GM19025 (cell line): ENCODE measurements around the gene GPSM1.
"Not testable (repeated sequence)": the region's sequence is repeated elsewhere in the genome, so short reads cannot be mapped to it uniquely, and the experiment has no call there.

Experiments used
- ATAC-seq: cut with Tn5 transposase; IDR thresholded peaks from one replicate; pipeline ENCODE4 v1.9.1; 2021; ENCODE audit warnings: mild to moderate bottlenecking, low read depth, moderate library complexity; ENCODE audit not compliant: unreplicated experiment

The GPSM1 gene

DNA sequence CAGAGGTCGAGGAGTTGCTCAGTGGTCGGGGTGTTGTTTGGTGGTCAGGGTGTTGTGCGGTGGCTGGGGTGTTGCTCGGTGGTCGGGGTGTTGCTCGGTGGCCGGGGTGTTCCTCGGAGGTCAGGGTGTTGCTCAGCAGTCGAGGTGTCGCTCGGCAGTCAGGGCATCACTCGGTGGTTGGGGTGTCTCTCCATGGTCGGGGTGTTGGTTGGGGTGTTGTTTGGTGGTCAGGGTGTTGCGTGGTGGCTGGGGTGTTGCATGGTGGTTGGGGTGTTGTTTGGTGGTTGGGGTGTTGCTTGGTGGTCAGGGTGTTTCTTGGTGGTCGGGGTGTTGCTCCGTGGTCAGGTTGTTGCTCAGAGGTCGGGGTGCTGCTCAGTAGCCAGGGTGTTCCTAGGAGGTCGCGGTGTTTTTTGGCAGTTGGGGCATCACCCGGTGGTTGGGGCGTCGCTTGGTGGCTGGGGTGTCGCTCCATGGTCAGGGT lies 11.0 kb upstream of the GPSM1 start:
- ATAC-seq: no peak

DNA sequence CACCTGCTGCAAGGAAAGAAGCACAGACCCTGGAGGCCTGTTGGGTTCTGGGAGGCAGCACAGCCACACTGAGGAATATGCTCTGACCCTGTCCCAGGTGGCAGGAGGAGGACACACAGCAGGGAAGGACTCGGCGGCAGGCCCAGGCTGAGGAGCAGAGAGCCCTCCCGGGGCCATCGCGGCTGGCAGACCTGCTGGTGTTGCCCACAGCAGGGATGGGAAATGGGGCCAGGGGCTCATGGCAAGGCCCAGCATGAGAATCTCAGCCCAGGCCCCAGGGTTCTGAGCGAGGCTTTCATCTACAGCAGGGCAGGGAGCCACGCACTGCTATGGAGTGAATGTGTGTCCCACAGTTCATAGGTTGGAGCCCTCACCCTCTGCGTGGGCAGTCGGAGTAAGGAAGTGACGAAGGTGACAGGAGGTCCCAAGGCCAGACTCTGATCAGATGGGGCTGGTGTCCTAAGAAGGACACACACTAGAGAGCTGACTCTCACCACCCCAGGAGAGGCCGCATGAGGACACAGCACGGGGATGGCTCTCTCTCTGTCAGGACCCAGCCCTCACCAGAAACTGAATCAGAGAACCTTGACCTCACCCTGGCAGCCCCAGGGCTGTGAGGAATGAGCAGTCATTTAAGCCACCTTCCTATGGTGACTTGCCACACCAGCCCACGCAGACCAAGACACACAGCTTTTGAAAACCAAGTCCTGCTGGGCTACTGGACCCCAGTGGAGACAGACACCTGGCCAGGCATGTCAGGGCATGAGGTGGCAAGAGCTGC lies 10.3 kb upstream of the GPSM1 start:
- ATAC-seq: no peak

DNA sequence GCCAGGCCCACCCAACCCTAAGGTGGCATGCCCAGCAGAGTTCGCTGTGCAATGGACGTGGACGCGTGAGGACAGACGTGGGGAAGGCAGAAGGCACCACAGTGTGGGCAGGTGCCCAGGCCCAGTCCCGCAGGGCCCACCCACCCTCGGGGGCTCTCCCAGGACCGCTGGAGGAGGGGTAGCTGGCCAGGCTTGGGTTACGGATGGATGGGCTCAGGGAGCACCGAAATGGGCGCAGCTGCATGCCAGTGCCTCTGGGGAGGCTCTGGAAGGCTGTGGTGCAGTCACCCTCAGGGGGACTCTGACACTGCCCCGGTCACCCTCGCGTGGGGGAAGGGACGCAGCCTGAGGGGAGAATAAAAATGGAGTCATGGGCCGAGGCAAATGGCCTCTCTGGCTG lies 9.6 kb upstream of the GPSM1 start:
- no peak for ATAC-seq

DNA sequence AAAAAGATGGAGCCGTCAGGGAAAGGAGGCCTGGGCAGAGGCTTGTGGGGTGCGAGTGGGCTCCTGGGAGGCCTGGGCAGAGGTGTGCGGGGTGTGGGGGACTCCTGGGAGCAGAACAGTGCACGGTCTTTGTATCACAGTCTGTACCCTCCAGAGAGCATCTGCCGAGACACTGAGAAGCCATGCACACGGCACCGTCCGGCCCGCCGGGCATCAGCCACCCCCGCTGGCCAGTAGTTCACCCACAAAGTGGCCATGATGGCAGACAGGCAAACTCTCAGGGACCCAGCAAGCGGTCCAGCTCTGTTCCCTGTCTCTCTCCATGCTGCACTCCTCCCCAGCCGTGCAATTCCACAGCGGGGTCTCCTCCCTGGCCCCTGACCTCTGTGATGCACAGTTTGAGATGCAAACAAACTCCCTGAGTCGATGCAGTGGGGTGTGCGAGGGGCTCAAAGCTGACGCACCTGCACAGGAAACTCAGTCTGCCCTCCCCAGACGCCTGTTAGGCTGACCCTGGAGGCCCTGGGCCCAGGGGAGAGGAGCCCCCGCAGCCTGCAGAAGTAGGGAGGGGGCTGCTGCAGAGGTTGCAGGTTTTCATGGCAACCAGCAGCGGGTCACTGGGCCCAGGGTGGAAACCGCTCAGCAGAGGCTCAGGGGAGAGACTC lies 9.1 kb upstream of the GPSM1 start:
- ATAC-seq: no peak

DNA sequence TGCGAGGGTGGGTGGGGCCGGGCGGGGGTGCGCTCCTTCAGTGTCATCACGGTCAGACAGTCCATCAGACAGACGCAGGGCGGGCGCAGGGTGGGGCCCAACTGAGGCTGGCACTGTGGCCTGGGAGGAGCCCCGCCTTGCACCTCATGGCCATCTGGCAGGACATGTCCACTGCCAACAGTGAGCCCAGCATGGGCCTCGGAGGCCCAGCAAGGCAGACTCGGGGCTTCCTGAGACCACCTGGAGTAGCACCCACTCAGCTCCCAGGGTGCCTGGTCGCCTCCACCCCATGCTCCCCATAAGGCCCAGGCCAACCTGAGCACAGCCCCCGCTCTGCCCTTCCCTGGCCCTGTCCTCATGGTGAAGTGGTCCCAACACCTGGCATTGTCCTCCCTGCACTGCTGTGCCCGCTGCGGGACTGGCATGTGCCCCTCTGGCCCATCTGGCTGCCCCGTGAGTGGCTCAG lies 8.5 kb upstream of the GPSM1 start:
- ATAC-seq: no peak

DNA sequence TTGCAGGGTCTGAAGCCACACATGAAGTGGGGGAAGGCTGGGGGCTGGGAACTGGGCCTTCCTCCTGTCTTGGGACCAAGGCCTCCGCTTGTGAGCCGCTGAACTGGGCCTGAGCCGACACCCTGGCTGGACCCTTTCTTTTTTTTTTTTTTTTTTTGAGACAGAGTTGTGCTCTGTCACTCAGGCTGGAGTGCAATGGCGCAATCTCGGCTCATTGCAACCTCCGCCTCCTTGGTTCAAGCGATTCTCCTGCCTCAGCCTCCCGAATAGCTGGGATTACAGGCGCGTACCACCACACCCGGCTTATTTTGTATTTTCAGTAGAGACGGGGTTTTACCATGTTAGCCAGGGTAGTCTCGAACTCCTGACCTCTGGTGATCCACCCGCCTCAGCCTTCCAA lies 8.1 kb upstream of the GPSM1 start:
- not testable (repeated sequence) for ATAC-seq

DNA sequence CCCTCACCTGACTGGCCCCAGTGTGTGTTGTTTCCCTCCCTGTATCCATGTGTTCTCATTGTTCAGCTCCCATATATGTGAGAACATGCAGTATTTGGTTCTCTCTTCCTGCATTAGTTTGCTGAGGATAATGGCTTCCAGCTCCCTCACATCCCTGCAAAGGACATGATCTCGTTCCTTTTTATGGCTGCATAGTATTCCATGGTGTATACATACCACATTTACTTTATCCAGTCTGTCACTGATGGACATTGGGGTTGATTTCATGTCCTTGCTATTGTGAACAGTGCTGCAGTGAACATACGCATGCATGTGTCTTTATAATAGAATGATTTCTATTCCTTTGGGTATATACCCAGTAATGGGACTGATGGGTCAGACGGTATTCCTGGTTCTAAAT lies 7.4 kb upstream of the GPSM1 start:
- not testable (repeated sequence) for ATAC-seq

DNA sequence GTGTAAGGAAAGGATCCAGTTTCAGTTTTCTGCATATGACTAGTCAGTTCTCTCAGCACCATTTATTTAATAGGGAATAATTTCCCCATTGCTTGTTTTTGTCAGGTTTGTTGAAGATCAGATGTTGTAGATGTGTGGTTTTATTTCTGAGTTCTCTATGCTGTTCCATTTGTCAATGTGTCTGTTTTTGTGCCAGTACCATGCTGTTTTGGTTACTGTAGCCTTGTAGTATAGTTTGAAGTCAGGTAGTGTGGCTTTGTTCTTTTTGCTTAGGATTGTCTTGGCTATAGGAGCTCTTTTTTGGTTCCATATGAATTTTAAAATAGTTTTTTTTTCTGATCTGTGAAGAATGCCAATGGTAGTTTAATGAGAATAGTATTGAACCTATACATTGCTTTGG lies 6.4 kb upstream of the GPSM1 start:
- not testable (repeated sequence) for ATAC-seq

DNA sequence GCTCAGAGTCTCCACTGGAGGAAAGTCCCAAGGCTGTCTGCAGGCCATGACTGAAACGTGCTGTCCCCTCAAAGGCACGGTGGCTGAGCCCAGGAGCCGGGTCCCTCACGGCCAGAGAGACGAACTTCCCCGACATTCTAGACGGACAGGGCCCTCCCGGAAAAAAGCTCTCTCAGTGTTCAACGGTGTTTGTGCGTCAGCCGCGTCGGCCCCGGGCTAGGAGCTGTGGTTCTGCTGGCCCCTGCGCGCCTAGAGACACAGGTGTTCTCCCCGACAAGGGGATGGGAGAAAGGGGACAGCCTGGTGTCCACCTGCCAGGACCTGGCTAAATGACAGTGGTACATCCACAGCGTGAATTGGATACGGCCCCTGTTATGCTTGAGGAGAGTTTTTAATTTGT lies 5.8 kb upstream of the GPSM1 start:
- ATAC-seq: no peak

DNA sequence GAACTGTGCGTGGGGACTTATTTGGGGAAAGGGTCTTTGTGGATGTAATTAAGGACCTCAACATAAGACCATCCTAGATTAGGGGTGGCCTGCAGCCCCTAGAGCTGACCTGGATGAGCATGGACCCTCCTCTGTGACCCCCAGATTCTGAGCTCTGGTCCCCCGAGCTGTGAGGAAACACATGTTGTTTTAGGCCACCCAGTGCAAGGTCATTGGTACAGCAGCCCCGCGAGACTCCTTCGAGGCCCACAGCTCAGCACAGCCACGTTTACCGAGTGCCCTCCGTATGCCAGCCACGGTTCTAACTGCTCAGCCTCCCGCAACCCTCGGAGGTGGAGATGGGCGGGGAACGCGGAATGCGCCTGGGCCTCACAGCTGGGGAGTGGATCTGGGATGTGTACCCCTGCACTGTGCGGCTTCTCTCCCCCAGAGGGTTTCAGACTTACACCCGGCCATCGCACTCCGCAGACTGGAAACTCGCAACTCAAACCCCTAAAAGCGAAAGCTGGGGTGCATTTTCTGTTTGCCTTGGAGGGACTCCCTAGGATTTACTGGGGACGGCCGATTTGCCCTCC lies 4.5 kb upstream of the GPSM1 start:
- no peak for ATAC-seq

DNA sequence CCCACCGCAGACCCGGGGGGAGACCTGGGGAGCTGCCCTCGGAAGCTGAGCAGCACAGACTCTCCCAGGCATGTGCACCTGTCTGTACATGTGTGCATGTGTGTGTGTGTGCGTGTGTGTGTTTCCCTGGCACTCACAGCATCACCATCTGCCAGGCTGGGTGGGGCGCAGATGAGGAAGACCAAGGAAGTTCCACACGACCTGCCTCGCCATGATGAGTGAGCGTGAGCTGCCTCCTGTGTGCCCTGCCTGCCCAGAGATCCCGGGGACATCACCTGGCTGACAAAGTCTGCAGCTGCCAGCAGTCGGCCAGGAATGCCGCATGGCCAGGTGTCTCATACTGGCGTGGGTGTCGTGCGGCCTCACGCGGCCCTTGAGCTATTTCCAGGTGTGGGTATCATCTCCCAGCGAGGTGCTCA lies 4.0 kb upstream of the GPSM1 start:
- no peak for ATAC-seq

DNA sequence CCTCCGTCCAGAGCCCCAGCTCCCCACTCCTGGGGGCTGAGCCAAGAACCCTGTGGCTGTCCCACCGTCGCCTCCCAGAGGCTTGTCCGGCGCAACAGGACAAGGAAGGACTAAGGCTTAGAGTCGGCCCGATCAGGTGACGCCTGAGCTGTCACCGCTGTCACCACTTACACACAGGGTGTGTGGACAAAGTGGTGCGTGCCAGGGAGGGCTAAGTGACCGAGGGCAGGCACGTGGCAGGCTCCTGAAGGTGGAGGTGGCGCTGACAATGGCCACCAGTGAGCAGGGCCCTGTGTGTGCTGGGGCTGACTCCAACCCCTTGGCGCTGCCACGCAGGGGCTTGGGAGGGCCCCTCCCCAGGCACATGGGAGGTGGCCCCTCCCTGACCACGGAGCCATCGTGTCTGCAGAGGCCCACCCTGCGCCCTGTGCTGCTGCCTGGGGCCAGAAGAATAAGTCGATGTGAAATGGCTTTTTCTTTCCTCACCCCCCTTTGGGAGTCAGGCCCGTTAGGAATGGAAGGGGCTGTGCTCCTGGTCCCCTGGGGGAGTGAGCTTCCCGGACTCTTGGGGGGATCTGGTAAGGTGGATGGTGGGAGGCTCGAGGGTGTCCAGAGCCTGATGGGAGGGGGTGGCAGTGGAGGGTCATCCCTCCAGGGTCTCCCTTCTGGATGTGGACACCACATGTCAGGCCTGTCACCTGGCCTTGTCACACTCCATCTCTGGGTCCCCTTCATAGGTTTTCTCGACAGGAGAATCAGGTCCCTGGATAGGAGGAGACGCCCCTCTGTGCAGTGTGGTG lies 2.6 kb upstream of the GPSM1 start:
- ATAC-seq: no peak

DNA sequence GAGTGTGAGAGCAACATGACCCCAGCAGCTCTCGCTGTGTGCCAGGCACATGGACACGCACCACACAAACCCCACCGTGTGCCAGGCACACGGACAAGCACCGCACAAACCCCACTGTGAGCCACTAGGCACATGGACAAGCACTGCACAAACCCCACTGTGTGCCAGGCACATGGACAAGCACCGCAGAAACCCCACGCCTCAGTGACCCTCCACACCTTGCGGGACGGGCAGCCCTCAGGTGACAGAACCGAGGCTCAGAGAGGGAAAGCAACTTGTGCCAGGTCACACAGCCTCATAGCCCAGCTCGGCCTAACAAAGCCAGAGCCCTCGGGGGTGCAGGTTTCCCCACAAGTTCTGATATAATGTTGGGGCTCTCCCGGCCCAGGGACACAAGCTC lies 2.0 kb upstream of the GPSM1 start:
- no peak for ATAC-seq

DNA sequence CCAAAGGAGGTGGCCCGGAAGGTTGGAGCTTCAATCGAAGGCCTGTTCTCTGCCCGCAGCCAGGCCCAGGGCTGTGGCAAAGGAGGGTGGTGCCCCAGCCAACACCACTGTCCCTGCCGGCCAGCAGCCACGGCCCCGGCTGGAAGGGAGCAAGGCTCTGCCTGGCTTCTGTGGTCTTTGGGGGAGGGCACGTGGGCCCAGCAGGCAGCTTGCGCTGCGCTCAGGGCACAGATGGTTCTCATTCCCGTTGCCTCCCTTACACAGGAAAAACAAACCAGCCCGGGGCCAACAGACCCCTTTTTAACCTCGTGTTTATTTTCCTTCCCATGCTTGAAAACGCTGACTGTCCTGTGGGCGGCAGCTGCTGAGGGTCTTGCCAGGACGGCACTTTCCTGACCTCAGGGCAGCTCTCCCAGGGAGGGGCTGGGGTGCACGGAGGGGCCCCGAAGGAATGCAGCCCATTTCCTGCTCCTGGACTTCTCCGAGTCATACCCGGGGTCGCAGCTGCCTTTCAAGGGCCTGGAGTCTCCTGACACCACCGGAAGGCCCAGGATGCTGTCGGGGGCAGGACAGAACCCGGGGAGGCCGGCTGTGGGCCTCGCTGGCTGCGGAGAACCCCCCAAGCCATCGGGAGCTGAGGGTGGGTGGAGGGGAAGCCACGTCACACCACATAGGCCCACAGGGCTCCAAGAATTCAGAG lies 1.1 kb upstream of the GPSM1 start:
- ATAC-seq: no peak

DNA sequence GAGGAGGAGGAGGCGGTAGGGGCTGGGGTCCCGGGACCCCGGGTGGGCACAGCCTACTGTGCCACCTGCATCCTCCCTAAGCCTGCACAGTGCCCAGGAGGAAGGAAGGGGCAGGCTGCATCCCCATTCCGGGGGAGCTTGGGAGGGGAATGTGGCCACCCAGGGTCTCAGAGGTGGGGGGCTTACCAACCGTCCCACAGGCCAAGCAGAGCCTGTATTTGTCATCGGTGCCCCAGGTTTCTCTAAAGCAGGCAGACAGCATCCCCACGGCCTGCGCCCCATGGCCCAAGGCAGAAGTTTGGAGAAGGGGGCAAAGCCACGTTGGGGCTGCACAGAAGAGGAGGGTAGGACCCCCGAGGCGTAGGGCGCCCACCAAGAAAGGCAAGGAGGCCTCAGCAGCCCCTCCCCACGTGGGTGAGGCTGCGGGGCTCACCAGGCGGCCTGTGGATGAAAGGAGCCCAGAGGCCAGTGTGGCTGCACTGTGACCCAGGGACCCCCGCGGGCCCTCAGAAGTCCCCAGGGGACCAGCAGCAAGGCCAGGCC lies 507 bp upstream of the GPSM1 start:
- ATAC-seq: no peak

DNA sequence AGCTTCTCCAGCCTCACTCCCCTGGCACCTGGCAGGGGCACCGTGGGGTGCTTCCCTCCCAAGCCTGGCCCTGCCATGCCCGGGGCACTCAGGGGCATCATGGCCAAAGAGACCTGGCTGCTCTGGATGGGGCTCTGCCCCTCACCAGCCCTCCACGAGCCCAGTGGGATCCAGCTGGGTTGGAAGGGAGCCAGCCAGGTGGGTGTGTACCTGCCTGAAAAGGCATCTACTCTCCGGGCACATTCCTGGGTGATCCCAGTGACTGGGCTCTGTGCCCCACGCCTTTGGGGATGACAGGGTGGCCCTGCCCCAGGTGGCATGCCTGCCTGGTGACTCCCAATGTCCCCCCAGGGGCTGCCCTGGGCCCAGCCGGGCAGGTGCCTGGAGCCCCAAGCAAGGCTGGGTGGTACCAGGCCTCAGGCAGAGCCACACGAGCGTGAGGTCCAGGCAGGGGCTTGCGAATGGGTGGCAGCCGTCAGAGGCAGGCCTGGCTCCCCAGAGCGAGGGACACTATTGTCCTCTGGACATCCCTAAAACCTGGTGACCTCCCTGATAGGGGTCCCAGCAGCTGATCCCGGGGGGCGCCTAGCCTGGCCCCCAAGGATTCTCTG lies 777 bp downstream of the GPSM1 start:
- ATAC-seq: no peak

DNA sequence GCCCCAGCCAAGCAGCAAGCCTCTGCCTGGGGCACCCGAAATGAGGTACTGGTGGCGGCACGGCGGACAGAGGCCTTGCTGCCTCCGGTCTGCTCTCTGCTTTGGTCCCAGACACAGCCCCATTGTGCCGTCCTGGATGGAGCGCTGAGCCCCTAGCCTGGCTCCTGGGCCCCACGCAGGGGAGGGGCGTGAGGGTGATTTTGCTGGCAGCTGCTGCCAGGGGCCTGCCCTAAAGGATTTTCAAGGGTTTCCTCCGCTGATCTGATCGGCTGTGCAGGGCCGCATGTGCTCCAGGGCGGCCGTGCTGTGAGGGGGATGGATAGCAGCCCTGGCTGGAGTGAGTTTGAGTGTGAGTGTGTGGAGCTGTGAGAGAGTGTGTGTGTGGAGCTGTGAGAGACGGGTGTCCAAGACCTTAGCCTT lies 1.3 kb downstream of the GPSM1 start:
- ATAC-seq: no peak

DNA sequence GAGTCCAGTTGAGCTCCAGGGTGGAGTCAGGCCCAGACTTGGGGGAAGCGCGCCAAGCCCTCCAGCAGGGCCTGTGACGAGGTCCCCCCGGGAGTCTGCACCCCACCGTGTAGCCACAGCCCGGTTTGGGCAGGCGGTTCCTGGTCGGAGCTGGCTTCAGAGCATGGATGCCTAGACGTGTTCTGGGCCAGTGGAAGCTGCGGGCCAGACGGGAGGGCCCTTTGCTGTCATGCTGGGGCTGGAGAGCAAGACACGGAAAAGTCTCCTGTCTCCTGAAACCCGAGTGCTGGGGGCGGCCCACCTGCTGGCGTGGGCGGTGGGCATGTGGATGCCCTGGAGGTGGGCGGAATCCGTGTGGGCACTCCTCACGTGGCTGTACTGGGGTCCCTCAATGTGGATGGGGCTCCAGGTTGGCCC lies 1.9 kb downstream of the GPSM1 start:
- no peak for ATAC-seq

DNA sequence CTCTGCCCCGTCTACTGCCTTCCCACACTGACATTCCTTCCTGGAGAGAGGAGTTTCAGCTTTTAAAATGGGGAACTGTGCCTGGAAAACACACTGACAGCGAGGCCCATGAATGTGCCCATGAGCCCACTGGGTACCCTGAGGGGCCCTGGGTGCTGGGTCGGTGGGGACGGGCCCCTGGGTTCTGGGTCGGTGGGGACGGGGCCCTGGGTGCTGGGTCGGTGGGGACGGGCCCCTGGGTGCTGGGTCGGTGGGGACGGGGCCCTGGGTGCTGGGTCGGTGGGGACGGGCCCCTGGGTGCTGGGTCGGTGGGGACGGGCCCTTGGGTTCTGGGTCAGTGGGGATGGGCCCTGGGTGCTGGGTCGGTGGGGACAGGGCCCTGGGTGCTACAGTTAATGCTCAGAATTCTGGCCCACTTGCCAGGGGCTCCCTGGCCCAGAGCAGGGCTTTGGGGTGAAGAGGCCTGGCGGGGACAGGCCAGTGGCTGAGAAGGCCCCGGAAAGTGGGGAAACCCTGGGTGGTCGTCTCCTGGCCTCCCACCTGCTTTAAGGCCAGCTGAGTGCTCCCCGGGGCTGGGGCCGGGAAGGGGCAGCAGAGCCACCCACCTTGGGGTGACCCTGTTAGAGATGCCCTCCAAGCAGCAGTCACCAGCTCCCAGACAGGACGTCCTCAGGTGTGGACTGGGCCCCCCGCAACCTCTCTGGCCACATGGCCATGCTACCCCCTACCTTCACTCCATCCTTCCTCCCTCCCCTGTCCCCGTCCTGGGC lies 2.5 kb downstream of the GPSM1 start:
- ATAC-seq: no peak
